Globus pallidus (tissue), 1 donor: ENCODE data around the gene MGAT5B.
"Not testable (repeated sequence)": the region's sequence is repeated elsewhere in the genome, so short reads cannot be mapped to it uniquely, and the experiment has no call there.

Experiments
- DNase-seq: peaks from one replicate; pipeline ENCODE4 v3.0.0-alpha.2; 2015; ENCODE audit warnings: low spot score

The MGAT5B gene

DNA sequence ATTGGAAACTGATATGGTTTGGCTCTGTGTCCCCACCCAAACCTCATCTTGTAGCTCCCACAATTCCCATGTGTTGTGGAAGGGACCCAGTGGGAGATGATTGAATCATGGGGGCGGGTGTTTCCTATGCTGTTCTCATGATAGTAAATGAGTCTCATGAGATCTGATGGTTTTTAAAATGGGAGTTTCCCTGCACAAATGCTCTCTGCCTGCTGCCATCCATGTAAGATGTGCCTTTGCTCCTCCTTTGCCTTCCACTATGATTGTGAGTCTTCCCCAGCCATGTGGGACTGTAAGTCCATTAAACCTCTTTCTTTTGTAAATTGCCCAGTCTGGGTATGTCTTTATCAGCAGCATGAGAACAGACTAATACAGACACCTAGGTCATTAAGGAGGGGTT lies 109.8 kb downstream of the MGAT5B start:
- not testable (repeated sequence) for DNase-seq

DNA sequence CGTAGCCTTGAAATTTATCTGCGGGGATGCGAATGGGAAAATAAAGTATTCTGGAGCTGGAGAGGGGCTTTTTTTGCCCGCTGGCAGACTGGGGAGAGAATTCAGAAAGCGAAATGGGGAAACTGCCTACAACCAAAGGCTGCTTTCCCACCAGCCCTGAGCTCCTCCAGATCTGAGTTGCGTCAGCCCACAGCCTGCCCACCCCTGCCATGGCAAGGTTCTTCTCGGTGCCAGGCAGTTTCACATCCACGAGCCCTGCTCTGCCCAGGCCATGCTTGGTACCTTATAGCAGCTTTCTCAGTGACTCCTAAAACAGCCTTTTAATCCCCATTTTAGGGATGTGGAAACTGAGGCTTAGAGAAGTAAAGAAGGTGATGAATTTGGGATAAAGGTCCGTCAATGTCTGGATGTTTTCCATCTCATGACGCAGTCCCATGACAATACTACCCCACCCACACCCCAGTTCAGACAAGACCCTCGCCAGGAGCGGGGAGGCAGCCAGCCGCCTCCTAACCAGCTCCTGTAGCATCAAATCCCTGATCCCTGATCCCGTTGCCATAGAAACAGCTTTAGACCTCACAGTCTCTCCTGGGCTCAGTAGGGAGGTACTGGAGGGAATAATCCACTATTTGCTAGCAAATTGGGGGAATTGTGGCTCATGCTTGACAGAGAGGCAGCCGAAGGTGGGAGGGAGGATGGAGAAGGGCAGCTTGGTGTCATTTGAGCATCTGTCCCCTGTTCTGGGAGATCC lies 113.5 kb downstream of the MGAT5B start:
- no peak for DNase-seq

- DNase-seq, result no peak
Measured at GRCh38 chr17:76982408-76983074, 114.3 kb downstream of the MGAT5B start.

- no peak for DNase-seq
Measured at GRCh38 chr17:76983075-76983775, 115.0 kb downstream of the MGAT5B start.

- DNase-seq, result no peak
Measured at GRCh38 chr17:76986365-76986764, 118.2 kb downstream of the MGAT5B start.

DNA sequence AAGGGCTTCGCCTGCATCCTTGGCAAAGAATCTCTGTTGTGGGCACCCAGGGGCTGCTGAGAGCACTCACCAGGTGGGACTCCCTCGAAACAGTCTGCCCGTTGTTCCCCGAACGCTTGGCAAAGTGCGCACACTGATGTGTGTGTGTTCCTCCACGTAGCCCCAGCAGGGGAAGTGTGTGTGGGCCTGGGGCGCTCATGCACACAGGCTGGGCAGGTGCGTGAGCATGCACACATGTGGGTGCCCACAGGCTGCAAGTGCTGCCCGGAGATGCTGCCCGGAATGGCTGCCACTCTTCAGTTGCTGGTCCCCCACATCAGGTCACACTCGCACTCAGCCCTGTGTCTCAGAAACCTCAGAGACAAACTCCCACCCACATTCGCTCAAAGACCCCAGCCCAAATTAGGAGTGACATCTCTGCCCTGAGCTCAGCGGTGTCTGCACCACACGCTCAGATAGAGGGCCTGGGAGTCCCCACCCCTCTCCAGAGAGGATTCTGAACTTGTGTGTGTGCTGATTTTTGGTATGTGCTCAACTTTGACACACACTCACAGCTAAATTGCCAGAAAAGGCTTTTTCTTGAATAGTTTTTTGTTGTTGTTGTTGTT lies 119.4 kb downstream of the MGAT5B start:
- DNase-seq, result no peak

- DNase-seq, result no peak
Measured at GRCh38 chr17:76988796-76989195, 120.6 kb downstream of the MGAT5B start.

- DNase-seq, result no peak
Measured at GRCh38 chr17:76989519-76989918, 121.3 kb downstream of the MGAT5B start.

GRCh38 chr17:76992891-76993290 lies 124.7 kb downstream of the MGAT5B start:
- DNase-seq, result no peak

GRCh38 chr17:76993651-76994050 lies 125.4 kb downstream of the MGAT5B start:
- DNase-seq, result no peak

- no peak for DNase-seq
Measured at GRCh38 chr17:76994237-76994637, 126.0 kb downstream of the MGAT5B start.

DNA sequence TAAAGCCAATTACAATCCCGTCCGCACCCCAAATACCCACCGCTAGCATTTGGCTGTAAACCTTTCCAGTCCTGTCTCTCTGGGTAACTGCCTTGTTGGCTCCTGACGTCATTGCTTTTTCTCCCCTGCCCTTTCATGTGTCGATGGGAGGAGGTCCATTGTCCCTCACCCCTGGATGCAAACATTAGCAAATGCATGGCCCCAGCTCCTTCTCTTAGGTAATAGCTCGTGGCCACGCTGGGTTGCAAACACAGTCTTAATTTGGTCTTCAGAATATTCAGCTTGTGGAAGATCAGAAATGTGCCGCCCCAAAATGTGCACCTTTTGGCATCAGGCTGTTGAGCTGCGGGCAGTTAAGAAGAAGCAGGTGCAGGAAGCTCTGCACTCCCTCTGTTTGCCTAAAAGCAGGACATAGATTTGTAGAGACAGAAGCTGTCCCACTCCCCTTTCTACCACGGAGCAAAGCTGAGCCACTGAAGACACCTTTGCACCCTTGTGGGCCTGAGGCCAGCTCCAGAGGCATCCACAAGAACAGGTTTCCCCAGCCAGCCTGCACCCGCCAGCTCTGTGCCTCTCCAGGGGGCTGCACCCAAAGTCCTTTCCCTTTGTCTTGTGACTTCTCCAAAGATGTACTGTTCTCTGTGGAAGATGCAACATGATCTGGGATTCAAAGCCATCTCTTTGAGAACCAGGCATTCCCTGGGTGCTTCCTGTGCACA lies 127.3 kb downstream of the MGAT5B start:
- DNase-seq, result no peak

DNA sequence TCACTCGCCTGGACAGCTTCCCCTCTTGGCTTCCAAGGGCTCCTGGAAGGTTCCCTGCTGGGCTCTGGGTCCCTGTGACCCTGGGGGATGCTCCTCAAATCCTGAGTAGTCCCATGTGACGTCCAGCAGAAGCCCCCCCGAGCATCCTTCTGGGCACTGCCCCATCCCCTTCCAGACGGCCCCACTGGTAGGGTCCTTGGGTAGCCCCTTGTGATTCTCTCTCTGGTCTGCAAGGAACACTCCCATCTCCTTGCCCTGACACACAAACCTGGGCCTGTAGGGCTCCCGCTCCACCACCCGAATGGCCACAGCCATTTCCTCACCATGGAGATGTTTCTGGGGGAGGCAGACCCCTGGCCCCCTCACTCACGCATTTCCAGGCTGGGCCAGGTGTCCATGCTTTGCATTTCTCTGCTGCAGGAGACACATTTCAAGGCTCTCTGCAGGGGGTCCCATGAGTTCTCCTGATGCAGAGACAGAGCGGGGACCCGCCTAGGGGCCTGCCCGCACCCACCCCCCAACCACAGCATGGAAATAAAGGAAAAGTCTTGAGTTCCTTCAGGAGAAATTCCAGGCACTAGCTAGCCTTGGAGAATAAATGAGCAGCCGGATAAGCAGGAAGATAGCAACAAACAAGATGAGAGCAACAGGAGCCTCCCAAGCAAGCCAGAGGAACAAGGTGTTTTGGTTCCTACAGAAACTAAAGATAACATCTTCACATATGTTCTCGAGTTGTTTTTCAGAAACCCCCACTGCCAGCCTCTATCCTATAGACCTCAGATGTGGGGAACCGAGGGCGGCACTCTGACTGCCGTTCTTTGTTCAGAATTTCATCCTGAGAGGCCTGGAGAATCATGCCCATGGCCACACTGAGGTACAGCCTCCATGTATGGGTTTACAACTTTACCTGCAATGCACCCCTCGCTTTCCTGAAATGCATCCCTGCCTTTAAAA lies 128.8 kb downstream of the MGAT5B start:
- DNase-seq, result no peak

DNA sequence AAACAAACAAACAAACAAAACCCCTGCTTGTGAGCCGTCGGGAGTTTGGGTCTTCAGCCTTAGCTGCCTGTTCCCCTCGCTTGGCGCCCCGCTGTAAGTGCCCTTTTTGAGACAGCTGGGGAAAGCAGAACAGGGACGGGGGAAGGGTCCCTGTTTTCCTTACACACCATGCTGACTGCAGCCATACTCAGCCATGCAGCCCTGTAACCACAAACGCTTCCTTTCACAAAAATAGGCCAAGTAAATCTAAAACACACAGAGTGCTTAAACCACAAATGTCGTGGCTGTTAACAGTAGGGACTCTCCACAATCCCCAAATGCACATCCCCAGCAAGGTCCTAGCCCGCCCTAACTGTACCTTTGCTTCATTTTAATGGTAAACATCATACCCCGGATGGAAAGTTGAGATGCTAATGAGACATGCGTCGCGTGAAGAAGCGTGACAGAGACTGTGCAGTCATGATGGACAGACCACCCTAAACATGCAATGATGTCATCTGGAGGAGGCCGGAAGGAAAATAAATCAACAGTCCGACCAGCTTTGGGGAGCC lies 129.9 kb downstream of the MGAT5B start:
- DNase-seq, result no peak

- DNase-seq, result no peak
Measured at GRCh38 chr17:76998839-76999238, 130.6 kb downstream of the MGAT5B start.
